ENCODE measurements around the gene PAM.

DNA sequence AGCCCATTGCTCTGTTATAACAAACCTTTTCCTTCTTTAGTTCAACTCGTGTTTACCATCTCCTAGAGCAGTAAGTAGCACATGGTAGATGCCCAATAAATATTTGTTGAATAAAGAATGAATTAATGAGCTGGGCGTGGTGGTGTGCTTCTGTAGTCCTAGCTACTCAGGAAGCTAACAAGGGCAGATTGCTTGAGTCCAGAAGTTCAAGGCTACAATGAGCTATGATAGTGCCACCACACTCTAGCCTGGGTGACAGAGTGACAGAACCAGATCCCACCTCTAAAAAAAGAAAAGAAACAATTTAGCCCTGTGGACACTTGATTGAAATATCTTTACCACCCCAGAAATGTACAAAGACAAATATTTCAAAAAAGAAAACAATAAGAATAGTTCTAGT lies 14.6 kb upstream of the PAM start:
- TF ChIP-seq POLR2A (IDR thresholded peaks at IDR 0.05): no peak
- TF ChIP-seq, protein P1, sequence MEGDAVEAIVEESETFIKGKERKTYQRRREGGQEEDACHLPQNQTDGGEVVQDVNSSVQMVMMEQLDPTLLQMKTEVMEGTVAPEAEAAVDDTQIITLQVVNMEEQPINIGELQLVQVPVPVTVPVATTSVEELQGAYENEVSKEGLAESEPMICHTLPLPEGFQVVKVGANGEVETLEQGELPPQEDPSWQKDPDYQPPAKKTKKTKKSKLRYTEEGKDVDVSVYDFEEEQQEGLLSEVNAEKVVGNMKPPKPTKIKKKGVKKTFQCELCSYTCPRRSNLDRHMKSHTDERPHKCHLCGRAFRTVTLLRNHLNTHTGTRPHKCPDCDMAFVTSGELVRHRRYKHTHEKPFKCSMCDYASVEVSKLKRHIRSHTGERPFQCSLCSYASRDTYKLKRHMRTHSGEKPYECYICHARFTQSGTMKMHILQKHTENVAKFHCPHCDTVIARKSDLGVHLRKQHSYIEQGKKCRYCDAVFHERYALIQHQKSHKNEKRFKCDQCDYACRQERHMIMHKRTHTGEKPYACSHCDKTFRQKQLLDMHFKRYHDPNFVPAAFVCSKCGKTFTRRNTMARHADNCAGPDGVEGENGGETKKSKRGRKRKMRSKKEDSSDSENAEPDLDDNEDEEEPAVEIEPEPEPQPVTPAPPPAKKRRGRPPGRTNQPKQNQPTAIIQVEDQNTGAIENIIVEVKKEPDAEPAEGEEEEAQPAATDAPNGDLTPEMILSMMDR (IDR thresholded peaks at IDR 0.05): no peak
